Right ventricle myocardium superior (tissue), 1 donor: ENCODE data around the gene TRAK2. TPM values are rescaled to one million over a fixed set of nuclear protein-coding genes. Genes with fewer than 3 reads are reported as not detected.
A peak's percentile ranks its signal among the peaks of the same experiment; 100 is the strongest.
"Not testable (repeated sequence)": the region's sequence is repeated elsewhere in the genome, so short reads cannot be mapped to it uniquely, and the experiment has no call there.

Experiments used
- ATAC-seq: fragments of 200-7000 bp; cut with Tn5 transposase; one replicate; pipeline ENCODE4 v1.9.1; 2020; ENCODE audit warnings: mild to moderate bottlenecking; ENCODE audit not compliant: poor library complexity
- DNase-seq: peaks from one replicate; pipeline ENCODE4 v3.0.0-alpha.2; 2020
- intact Hi-C: fragments of 100-400 bp; cut with DNase I; formaldehyde crosslinking; loops from one replicate; pipeline ENCODE4 v1.11.2; 2022
- long read RNA-seq: library from polyadenylated mRNA; unstranded; transcript quantifications from one replicate; pipeline ENCODE4 v2.0.0, GENCODE V29; 2021
- total RNA-seq: library from RNA; stranded (reverse); fragmentation: NEBNext Ultra II Directional; extraction: Animal tissue kit (Norgen Biotek cat#: 25700); gene quantifications from one replicate; pipeline ENCODE4 v1.2.1, GENCODE V29; 2021
- donor health status: DM: no; HTN: yes; CAD: no; lungs with severe emphysema.

Gene TRAK2
- total RNA-seq, result 163 TPM
- long read RNA-seq, full-length matches to known transcripts, result 22 of 83 reads
- long read RNA-seq, partial matches to known transcripts, result 22 of 83 reads
- long read RNA-seq, other reads (novel, unspliced or antisense), result 39 of 83 reads

GRCh38 chr2:201451292-201452057 lies at the start of gene TRAK2, which contains the start of gene STRADB:
TSS of gene TRAK2 (minus strand) at chr2:201451458. CDS start at chr2:201420507, 30,951 bp downstream.
TSS of gene STRADB (plus strand) at chr2:201451740. CDS start at chr2:201454841, 3,101 bp downstream.
- peak; percentile 97 for DNase-seq
- peak; percentile 96 for ATAC-seq
- intact Hi-C loops, result loop anchor here (5.0 kb wide), 1 partner anchor 49 kb away; no protein-coding TSS in a partner anchor

- no peak for DNase-seq
- intact Hi-C loops, result no loop called here
- ATAC-seq, result no peak
These were observed 49.3 kb upstream of the TRAK2 start for GRCh38 chr2:201500534-201500933.

DNA sequence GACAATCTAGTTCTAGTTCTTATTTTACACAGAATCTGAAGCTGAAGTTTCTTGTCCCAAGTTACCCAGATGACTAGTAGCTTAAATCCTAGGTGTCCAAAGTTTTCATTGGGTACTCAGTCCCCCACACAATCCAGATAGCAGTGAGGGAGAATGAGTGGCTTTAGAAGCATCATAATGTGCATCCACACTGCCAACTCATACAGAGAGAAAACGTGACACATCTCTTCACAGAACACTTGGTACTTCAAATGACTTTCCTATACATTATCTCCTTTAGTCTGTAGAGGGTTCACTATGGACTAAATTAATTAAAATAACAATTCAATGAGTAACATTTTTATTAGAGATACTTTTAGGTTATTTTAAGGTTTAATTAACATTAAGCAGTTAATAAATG lies 45.5 kb upstream of the TRAK2 start:
- ATAC-seq (no peak), DNase-seq (no peak)
- intact Hi-C loops, result no loop called here

- DNase-seq, result no peak
- peak; percentile 70 for ATAC-seq
- intact Hi-C loops, result no loop called here
These were observed 39.0 kb upstream of the TRAK2 start for GRCh38 chr2:201490291-201490690.

DNA sequence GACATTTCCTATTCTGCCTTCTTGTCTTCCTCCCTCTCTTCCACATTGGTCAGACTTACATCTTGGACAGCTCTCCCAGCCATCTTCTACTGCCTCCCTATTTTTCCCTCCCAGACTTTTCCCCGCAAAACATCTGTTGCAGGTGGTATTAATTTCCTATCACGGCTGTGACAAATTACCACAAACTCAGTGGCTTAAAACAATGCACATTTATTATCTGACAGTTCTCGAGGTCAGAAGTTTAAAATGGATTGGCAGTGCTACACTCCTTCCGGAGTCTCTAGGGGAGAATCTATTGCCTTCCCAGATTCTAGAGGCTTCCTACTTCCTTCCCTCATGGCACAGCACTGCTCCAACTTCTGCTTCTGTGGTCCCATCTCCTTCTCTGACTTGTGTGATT lies 33.5 kb upstream of the TRAK2 start:
- ATAC-seq (no peak), DNase-seq (no peak)
- intact Hi-C loops, result no loop called here

DNA sequence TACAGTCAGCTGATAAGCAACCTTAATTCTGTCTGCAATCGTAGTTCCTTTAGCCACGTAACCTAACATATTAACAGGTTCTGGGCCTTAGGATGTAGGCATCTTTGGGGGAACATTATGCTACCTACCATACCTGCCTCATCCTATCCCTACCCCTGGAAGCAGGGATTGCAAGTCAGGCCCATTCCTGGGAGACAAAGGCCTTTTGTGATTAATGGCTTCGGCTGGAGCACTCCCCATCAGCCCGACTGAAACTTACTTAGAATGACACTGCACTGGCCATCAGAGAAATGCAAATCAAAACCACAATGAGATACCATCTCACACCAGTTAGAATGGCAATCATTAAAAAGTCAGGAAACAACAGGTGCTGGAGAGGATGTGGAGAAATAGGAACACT lies 32.5 kb upstream of the TRAK2 start:
- intact Hi-C loops, ATAC-seq: not testable (repeated sequence)

DNA sequence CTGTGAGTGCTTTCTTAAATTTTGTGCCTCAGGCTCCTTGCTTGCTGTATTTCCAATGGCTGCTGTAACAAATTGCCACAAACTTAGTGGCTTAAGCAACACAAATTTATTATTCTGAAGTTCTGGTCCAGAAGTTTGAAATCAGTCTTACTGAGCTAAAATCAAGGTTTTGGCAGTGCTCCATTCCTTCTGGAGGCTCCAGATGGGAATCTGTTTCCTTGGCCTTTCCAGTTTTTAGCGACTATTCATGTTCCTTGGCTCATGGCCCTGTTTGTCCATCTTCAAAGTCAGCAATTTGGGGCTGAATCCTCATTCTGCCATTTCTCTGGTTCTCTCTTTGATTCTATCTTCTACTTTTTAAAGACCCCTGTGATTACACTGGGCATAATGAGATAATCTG lies 32.1 kb upstream of the TRAK2 start:
- intact Hi-C loops, result no loop called here
- ATAC-seq (peak; percentile 55), DNase-seq (no peak)

More for the DNA sequence above, 32.5 kb upstream of the TRAK2 start:
- not testable (repeated sequence) for DNase-seq

DNA sequence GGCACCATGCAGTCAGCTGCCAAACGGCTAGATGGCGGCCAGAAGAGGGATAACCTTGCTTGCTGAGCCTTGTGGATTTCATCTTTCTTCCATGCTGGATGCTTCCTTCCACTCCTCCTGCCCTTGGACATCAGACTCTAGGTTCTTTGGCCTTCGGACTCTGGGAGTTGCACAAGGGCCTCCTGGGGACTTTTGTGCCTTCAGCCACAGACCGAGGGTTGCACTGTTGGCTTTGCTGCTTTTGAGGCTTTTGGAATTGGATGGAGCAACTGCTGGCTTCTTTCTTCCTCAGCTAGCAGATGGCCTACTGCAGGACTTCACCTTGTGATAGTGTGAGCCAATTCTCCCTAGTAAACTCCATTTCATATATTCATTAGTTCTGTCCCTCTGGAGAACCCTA lies 31.3 kb upstream of the TRAK2 start:
- intact Hi-C loops, result no loop called here
- ATAC-seq (peak; percentile 68), DNase-seq (no peak)

DNA sequence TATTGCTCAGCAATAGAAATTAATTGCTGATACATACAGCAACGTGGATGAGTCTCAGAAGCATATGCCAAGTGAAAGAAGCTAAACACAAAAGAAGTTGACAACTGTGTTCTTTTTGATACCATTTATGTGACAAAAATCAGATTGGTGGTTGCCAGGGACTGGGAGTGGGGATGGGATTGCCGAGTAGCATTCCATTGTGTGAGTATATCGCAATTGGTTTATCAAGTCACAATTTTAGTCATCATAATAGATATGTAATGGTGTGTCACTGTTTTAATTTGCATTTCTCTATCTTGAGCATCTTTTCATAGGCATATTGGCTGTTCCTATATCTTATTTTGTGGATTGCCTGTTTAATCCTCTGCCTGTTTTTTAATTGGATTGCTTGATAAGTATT lies 21.2 kb upstream of the TRAK2 start:
- intact Hi-C loops, result no loop called here
- DNase-seq, result no peak
- no peak for ATAC-seq

GRCh38 chr2:201471732-201472393 lies 20.6 kb upstream of the TRAK2 start:
- ATAC-seq, result no peak
- DNase-seq, result no peak
- intact Hi-C loops, result no loop called here

DNA sequence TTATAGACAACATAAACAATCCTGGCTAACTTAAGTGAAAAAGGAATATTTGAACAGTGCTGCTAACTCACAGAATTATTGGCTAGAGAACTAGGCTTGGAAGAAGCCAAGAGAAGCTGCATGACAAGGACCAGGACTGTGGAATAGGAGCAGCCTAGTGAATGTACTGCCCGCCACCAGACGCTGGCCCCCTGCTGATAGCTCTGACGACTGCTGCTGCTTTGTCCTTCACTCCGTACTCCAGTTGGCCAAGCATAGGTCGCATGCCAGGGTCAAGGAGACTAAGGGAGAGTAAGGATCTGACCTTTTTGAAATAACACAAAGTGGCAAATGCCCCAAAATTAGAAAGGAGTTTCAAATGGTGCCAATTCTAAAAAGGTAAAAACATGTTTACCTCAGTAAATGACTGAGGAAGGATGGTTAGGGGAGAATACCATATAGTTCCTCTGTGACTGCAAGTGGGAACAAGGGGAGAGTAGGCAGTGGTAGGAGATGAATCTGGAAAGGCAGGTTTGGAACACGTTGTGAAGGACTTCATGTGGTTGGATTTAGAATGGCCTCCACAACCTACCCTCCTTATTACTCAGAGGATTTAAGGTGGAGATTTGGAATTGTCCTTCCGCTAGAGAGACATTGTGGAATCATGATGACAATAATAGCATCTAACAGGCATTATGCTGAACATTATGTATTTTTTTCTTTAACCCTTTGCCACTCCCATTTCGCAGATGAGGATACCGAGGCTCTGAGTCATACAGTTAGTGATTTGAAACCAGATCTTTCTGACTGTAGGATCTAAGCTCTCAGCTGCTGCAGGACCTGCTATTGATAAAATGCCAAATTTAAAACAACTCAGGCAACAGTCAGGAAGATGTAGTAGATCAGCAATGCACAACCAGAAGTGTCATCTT lies 19.8 kb upstream of the TRAK2 start:
- DNase-seq, result peak; percentile 42
- intact Hi-C loops, result no loop called here
- peak; percentile 80 for ATAC-seq

- ATAC-seq (no peak), DNase-seq (no peak)
- intact Hi-C loops, result no loop called here
These were observed 16.4 kb upstream of the TRAK2 start for GRCh38 chr2:201467666-201468065.

DNA sequence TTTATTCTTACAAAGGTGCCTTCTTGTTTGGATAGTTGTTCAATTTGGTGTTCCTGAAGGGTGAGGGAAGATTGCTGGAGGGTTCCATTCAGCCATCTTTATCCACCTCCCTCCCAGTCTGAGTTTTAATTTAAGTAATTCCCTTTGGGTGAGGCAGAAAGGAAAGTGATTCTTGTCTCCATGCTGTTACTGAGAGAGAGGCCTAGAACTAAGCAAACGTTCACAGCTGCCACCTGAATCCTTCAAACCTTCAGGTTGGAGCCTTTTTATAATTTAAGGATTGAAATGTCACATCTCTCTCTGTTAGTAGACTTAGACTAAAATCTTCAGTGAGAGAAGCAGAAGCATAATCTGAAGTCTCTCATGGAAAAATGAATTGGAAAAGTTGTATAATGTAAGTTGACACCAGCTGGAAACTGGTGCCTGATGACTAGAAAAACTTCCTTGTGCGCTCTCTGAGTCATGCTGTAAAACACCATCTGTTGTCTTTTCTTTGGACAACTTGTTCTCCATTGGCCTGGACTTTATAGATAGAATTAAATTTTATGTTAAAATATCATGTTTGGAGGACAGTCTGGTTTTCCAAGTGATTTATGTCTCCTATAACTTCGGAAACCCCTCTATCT lies 14.9 kb upstream of the TRAK2 start:
- intact Hi-C loops, result no loop called here
- ATAC-seq (peak; percentile 77), DNase-seq (no peak)

DNA sequence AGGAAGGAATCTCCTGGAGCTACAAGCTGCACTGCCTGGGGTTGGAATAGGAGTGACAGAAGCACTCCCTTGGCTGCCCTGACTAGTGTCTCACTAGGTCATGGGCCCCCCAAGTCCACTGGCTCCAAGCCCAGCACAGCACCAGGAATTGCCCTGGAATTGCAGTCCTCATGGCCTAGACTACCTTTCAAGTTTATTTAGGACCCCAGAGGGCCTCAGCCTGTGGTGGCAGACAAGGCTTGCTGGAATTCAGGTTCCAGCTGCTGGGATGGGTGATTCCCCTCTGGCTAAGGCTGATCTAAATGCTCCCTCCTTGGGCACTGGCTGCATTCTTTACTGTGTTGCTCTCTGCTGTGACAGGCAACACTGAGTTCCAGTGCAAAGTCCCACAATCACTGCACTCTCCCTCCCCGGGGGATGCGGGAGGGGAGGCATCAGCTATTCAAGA lies 14.3 kb upstream of the TRAK2 start:
- intact Hi-C loops, result no loop called here
- no peak for DNase-seq
- ATAC-seq, result peak; percentile 71

GRCh38 chr2:201464547-201464946 lies 13.3 kb upstream of the TRAK2 start:
- DNase-seq, result no peak
- no peak for ATAC-seq
- intact Hi-C loops, result no loop called here

GRCh38 chr2:201460532-201460931 lies 9.3 kb upstream of the TRAK2 start:
- ATAC-seq, result no peak
- intact Hi-C loops, result no loop called here
- DNase-seq, result no peak

DNA sequence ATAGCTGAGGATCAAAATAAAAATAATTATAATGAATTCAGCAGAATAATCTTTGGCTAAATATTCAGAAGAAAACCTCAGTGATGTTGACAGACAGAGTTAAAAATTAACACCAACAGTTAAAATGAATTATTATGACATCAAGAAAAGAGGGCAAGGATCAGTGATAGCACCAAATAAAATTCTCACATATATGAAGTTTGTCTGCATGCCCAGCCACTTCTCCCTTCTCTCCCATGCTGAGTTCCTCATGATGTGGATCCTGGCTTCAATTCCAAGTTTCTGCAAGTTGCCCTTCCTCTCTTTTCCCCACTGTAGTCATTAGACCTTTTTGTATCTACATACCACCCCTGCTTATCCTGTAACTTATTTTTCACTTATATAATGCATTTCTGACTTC lies 7.1 kb upstream of the TRAK2 start:
- intact Hi-C loops, result no loop called here
- no peak for ATAC-seq
- no peak for DNase-seq

- ATAC-seq, result no peak
- intact Hi-C loops, result loop anchor here (5.0 kb wide), 1 partner anchor 51 kb away; no protein-coding TSS in a partner anchor
- DNase-seq, result no peak
These were observed 1.8 kb upstream of the TRAK2 start for GRCh38 chr2:201452922-201453643.
